DOHH2 (cell line): ENCODE results near the gene TXNRD2.

Experiments
- H3F3A ChIP-seq: fragments of 200-600 bp; sonication (generic), shearing (Covaris generic); 2 replicates; pipeline ENCODE4 v1.6.0; 2016; ENCODE audit warnings: antibody characterized with exemption, mild to moderate bottlenecking; ENCODE audit not compliant: control insufficient read depth, insufficient read depth
- H3K27ac ChIP-seq: fragments of 200-600 bp; sonication (generic); 2 replicates; pipeline ENCODE4 v1.5.1; 2014; ENCODE audit warnings: low read depth, mild to moderate bottlenecking, low read length, moderate library complexity
- H3K27me3 ChIP-seq: fragments of 200-600 bp; sonication (generic); 2 replicates; pipeline ENCODE4 v1.6.1; 2014; ENCODE audit warnings: mild to moderate bottlenecking, low read length, mixed read lengths; ENCODE audit not compliant: control insufficient read depth
- H3K36me3 ChIP-seq: fragments of 200-600 bp; sonication (generic); 2 replicates; pipeline ENCODE4 v1.6.1; 2014; ENCODE audit warnings: mild to moderate bottlenecking, low read length, moderate library complexity, mixed read lengths; ENCODE audit not compliant: control insufficient read depth
- H3K4me1 ChIP-seq: fragments of 200-600 bp; sonication (generic); 2 replicates; pipeline ENCODE4 v1.6.1; 2014; ENCODE audit warnings: mild to moderate bottlenecking, low read length, mixed read lengths; ENCODE audit not compliant: control insufficient read depth
- H3K4me2 ChIP-seq: fragments of 200-600 bp; sonication (generic); 2 replicates; pipeline ENCODE4 v1.6.0; 2014; ENCODE audit warnings: mild to moderate bottlenecking, low read length, moderate library complexity
- H3K4me3 ChIP-seq: fragments of 200-600 bp; sonication (generic); 2 replicates; pipeline ENCODE4 v1.5.1; 2014; ENCODE audit warnings: mild to moderate bottlenecking, low read length, mixed read lengths
- H3K79me2 ChIP-seq: fragments of 200-600 bp; sonication (generic); 2 replicates; pipeline ENCODE4 v1.6.1; 2014; ENCODE audit warnings: mild to moderate bottlenecking, low read length, mixed read lengths; ENCODE audit not compliant: control insufficient read depth
- H3K9me2 ChIP-seq: fragments of 200-600 bp; sonication (generic); replicated peaks from 2 replicates; pipeline ENCODE4 v1.6.1; 2014; ENCODE audit warnings: mild to moderate bottlenecking, low read length, mixed read lengths; ENCODE audit not compliant: control insufficient read depth
- H3K9me3 ChIP-seq: fragments of 200-600 bp; sonication (generic); 2 replicates; pipeline ENCODE4 v1.6.1; 2014; ENCODE audit warnings: antibody characterized with exemption, low read length, mixed read lengths; ENCODE audit not compliant: control insufficient read depth, insufficient read depth
- H4K20me1 ChIP-seq: fragments of 200-600 bp; sonication (generic); 2 replicates; pipeline ENCODE4 v1.6.0; 2014; ENCODE audit warnings: low read depth, mild to moderate bottlenecking, antibody characterized with exemption, low read length, moderate library complexity; ENCODE audit not compliant: control insufficient read depth, insufficient read depth
- EZH2phosphoT487 ChIP-seq: fragments of 200-600 bp; sonication (generic); IDR thresholded peaks from 2 replicates; pipeline ENCODE4 v1.6.1; 2017; ENCODE audit warnings: borderline replicate concordance, mild to moderate bottlenecking, antibody characterized with exemption, low read length, moderate library complexity, mixed read lengths
- TF ChIP-seq, protein P1 (sequence below): fragments of 200-600 bp; sonication (generic); IDR thresholded peaks from one replicate; pipeline ENCODE4 v1.5.1; 2014; ENCODE audit warnings: antibody characterized with exemption, mild to moderate bottlenecking, low read depth, low read length; ENCODE audit not compliant: poor library complexity, severe bottlenecking

The TXNRD2 gene

DNA sequence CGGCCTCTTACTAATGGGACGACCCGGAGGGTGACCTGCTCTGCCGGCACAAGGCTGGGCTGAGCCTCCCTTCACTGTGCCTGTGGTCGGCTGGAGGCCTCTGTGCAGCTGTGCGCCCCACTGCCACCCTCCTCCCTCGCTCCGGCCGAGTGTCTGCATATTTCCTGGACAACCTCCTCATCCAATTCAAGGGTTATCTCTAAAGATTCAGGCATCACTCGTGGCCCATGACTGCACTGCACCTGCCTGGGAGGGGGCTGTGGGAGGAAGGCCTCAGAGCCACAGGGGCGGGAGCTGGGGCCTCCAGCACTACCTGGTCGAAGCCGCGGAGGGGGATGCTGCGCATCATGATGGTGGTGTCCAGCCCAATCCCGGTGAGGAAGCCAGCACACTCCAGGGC, 43.9 kb downstream of the TXNRD2 start:
- Histone ChIP-seq H3K79me2 (no peaks in the 10 kb centered on the region), H3K4me1 (peaks cover 46% of the 10 kb centered on the region)
- TF ChIP-seq, protein P1, sequence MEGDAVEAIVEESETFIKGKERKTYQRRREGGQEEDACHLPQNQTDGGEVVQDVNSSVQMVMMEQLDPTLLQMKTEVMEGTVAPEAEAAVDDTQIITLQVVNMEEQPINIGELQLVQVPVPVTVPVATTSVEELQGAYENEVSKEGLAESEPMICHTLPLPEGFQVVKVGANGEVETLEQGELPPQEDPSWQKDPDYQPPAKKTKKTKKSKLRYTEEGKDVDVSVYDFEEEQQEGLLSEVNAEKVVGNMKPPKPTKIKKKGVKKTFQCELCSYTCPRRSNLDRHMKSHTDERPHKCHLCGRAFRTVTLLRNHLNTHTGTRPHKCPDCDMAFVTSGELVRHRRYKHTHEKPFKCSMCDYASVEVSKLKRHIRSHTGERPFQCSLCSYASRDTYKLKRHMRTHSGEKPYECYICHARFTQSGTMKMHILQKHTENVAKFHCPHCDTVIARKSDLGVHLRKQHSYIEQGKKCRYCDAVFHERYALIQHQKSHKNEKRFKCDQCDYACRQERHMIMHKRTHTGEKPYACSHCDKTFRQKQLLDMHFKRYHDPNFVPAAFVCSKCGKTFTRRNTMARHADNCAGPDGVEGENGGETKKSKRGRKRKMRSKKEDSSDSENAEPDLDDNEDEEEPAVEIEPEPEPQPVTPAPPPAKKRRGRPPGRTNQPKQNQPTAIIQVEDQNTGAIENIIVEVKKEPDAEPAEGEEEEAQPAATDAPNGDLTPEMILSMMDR, result no peak
- TF ChIP-seq EZH2phosphoT487, result no peak

DNA sequence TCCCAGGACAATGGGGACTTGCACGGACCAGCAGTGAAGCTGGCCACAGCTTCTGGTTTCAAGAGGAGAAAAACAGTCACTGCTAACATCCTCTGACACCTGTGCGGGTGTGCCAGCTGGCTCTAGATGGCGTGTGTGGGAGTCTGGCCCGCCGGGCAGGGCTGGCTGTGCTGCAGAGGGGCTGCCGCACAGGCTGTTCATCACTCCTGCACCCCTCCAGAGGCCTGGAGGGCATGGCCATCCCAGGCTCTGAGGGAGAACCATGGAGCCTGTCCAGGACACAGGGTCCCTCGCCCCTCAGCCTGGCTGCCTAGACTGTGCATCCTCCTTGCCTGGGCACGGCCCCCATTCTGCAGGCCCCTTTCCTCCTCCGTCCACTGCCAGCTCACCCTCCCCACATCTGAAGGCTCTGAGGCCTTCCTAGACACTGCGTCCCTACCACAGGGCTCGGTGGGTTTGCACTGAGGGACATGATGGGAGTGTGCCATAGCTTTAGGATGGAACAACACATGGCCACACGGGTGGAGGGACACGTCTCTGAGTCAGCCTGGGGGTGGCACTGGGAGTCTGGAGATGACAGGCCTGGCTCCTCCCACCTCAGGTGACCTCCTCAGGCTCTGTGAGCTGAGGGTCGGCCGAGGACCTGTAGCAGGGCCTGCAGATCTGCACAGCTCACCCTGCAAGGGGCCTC, 44.8 kb downstream of the TXNRD2 start:
- H3K27me3 ChIP-seq, result no peaks in the 10 kb centered on the region
- peaks cover 8% of the 10 kb centered on the region for H3F3A ChIP-seq
- no peaks in the 10 kb centered on the region for H3K79me2 ChIP-seq
- no peaks in the 10 kb centered on the region for H3K9me2 ChIP-seq
- TF ChIP-seq, protein P1, result peak; percentile 49
- no peak for TF ChIP-seq EZH2phosphoT487
- H3K9me3 ChIP-seq, result no peaks in the 10 kb centered on the region
- H4K20me1 ChIP-seq, result no peaks in the 10 kb centered on the region
- H3K4me1 ChIP-seq, result peaks cover 55% of the 10 kb centered on the region
- H3K4me3 ChIP-seq, result no peak overlapping the region
- H3K27ac ChIP-seq, result no peak overlapping the region
- H3K4me2 ChIP-seq, result peak overlapping the region; percentile 38
- H3K36me3 ChIP-seq, result no peaks in the 10 kb centered on the region

More for the DNA sequence above, 43.9 kb downstream of the TXNRD2 start:
- H3K27me3 ChIP-seq, result no peaks in the 10 kb centered on the region
- no peak overlapping the region for H3K27ac ChIP-seq
- H3K4me2 ChIP-seq, result no peak overlapping the region
- no peaks in the 10 kb centered on the region for H3K9me3 ChIP-seq
- H3K4me3 ChIP-seq, result no peak overlapping the region
- H3K36me3 ChIP-seq, result no peaks in the 10 kb centered on the region
- no peaks in the 10 kb centered on the region for H3K9me2 ChIP-seq
- no peaks in the 10 kb centered on the region for H4K20me1 ChIP-seq
- 0 out of 2 replicates have a peak, but pooled peaks cover 2% of the 10 kb centered on the region for H3F3A ChIP-seq

DNA sequence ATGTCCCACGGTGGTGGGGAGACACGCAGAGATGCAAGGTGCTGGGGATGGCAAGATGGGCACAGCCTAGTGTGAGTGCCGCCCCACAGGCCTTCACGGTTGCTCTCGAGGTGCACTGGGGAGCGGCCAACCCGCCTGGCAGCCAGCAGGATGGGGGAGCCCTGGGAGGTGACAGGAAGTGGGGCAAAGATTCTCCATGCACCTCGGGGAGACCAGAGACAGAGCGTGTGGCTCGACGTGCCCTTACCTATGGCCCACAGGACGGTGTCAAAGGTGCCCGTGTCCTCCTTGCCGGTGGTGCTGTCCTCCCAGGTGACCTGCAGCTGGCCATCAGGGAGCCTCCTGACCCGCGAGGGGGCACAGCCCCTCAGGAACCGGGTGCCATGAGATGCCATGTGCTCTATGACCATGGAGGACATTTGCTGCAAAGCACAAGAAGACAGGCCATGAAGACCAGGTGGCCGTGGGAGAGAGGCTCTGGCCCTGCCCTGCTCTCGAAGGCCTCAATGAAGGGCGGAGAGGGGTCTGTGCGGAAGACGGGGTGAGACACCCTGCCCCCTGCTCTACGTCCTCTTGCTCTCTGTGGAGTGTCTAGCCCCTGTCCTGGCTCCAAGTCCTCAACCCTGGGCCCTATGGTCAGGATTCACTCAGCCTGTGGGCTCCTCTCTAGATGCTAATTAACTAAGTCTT, 46.3 kb downstream of the TXNRD2 start:
- H4K20me1 ChIP-seq, result no peaks in the 10 kb centered on the region
- peaks cover 7% of the 10 kb centered on the region for H3K36me3 ChIP-seq
- no peak overlapping the region for H3K4me2 ChIP-seq
- H3K9me3 ChIP-seq, result no peaks in the 10 kb centered on the region
- H3K27ac ChIP-seq, result no peak overlapping the region
- TF ChIP-seq EZH2phosphoT487, result no peak
- TF ChIP-seq, protein P1, result no peak
- H3F3A ChIP-seq, result peaks cover 12% of the 10 kb centered on the region
- no peaks in the 10 kb centered on the region for H3K9me2 ChIP-seq
- H3K27me3 ChIP-seq, result no peaks in the 10 kb centered on the region
- peaks cover 62% of the 10 kb centered on the region for H3K4me1 ChIP-seq
- H3K4me3 ChIP-seq, result no peak overlapping the region
- H3K79me2 ChIP-seq, result no peaks in the 10 kb centered on the region
